Gastrocnemius medialis (tissue), 4 donors: Measurements from ENCODE around the gene APOL2. TPM values are rescaled to one million over a fixed set of nuclear protein-coding genes. Genes with fewer than 3 reads are reported as not detected.
"Not testable (repeated sequence)": the region's sequence is repeated elsewhere in the genome, so short reads cannot be mapped to it uniquely, and the experiment has no call there.

Experiments
- ATAC-seq, 2 donors: fragments of 150-250 bp; one replicate each; pipeline ENCODE4 v1.9.1; 2016
- DNase-seq, 2 donors: peaks; one replicate each; pipeline ENCODE4 v3.0.0-alpha.2; 2019
- H3K27ac ChIP-seq, 4 donors: fragments of 200-600 bp; sonication (generic); 1 replicate in 1 of 4; 2 replicates in 3 of 4; pipeline ENCODE4 v1.5.1; 2016 to 2018; ENCODE audit warnings: mild to moderate bottlenecking in 2 of 4, moderate library complexity in 1 of 4
- H3K27me3 ChIP-seq, 3 donors: fragments of 200-600 bp; sonication (generic) in 2 of 3; 1 replicate in 1 of 3; 2 replicates in 2 of 3; pipeline versions ENCODE4 v1.5.1 to v1.6.0; 2016 to 2019; ENCODE audit warnings: mild to moderate bottlenecking in 1 of 3, moderate library complexity in 1 of 3
- H3K36me3 ChIP-seq, 2 donors: fragments of 200-600 bp; sonication (generic) in 1 of 2; one replicate each; pipeline ENCODE4 v1.5.1; 2017 to 2018
- H3K4me1 ChIP-seq, 2 donors: fragments of 200-600 bp; sonication (generic) in 1 of 2; one replicate each; pipeline ENCODE4 v1.5.1; 2016 to 2017; ENCODE audit warnings: mild to moderate bottlenecking in 2 of 2
- H3K4me3 ChIP-seq, 4 donors: fragments of 200-600 bp; sonication (generic) in 3 of 4; 1 replicate in 1 of 4; 2 replicates in 3 of 4; pipeline ENCODE4 v1.5.1; 2016 to 2019; ENCODE audit warnings: mild to moderate bottlenecking in 2 of 4
- H3K9me3 ChIP-seq, 3 donors: fragments of 200-600 bp; sonication (generic) in 2 of 3; 1 replicate in 1 of 3; 2 replicates in 2 of 3; pipeline ENCODE4 v1.5.1; 2016 to 2019
- POLR2A ChIP-seq, 2 donors: fragments of 450-650 bp; IDR thresholded peaks; one replicate each; pipeline ENCODE4 v1.6.1; 2017; ENCODE audit warnings: antibody characterized with exemption in 2 of 2, mild to moderate bottlenecking in 2 of 2, moderate library complexity in 2 of 2
- in situ Hi-C, 4 donors: fragments of 200-750 bp; cut with MboI; loops; one replicate each; pipeline versions ENCODE4 v1.15.0 to v1.8.0; 2017; ENCODE audit warnings: low sequenced_read_pairs in 4 of 4
- intact Hi-C: fragments of 100-400 bp; cut with DNase I; formaldehyde crosslinking; loops from one replicate; pipeline ENCODE4 v1.15.1; 2023; ENCODE audit warnings: low total_unique reads
- total RNA-seq, 4 donors: library from RNA; depleted of rRNA; stranded (reverse); fragments of >200 nt; gene quantifications; one replicate each; pipeline versions ENCODE4 v1.1.0 to v1.2.3, GENCODE V29; 2016
- TF ChIP-seq, protein P1 (sequence below), 5 experiments: fragments of 450-650 bp in 3 of 5; fragments of 200-600 bp in 2 of 5; sonication (generic) in 2 of 5; IDR thresholded peaks in 4 of 5; conservative IDR thresholded peaks in 1 of 5; 1 replicate in 4 of 5; 2 replicates in 1 of 5; pipeline ENCODE4 v1.5.1; 2016 to 2019; ENCODE audit warnings: antibody characterized with exemption in 5 of 5, mild to moderate bottlenecking in 3 of 5, moderate library complexity in 3 of 5

Gene APOL2
- total RNA-seq, 4 donors from 2014 or later = 8.7 to 25.5 (median 20.9) TPM

GRCh38 chr22:36267058-36267457 lies 27.7 kb upstream of the APOL2 start:
- no peak overlapping the region for H3K4me3 ChIP-seq
- H3K9me3 ChIP-seq = no peaks in the 10 kb centered on the region
- intact Hi-C loops (no loop called here), in situ Hi-C loops (no loop called here)
- ATAC-seq = no peak
- no peak overlapping the region for H3K27ac ChIP-seq
- no peaks in the 10 kb centered on the region for H3K27me3 ChIP-seq
- no peaks in the 10 kb centered on the region for H3K4me1 ChIP-seq
- TF ChIP-seq, protein P1, sequence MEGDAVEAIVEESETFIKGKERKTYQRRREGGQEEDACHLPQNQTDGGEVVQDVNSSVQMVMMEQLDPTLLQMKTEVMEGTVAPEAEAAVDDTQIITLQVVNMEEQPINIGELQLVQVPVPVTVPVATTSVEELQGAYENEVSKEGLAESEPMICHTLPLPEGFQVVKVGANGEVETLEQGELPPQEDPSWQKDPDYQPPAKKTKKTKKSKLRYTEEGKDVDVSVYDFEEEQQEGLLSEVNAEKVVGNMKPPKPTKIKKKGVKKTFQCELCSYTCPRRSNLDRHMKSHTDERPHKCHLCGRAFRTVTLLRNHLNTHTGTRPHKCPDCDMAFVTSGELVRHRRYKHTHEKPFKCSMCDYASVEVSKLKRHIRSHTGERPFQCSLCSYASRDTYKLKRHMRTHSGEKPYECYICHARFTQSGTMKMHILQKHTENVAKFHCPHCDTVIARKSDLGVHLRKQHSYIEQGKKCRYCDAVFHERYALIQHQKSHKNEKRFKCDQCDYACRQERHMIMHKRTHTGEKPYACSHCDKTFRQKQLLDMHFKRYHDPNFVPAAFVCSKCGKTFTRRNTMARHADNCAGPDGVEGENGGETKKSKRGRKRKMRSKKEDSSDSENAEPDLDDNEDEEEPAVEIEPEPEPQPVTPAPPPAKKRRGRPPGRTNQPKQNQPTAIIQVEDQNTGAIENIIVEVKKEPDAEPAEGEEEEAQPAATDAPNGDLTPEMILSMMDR (IDR thresholded peaks at IDR 0.05 in 4 of 5, conservative IDR thresholded peaks at IDR 0.05 in 1 of 5) = no peak
- TF ChIP-seq POLR2A (IDR thresholded peaks at IDR 0.05) = no peak
- H3K36me3 ChIP-seq = peaks cover 0 to 4% of the 10 kb centered on the region in 2 donors
- DNase-seq = peak in 1 of 2 donors; percentile 5

DNA sequence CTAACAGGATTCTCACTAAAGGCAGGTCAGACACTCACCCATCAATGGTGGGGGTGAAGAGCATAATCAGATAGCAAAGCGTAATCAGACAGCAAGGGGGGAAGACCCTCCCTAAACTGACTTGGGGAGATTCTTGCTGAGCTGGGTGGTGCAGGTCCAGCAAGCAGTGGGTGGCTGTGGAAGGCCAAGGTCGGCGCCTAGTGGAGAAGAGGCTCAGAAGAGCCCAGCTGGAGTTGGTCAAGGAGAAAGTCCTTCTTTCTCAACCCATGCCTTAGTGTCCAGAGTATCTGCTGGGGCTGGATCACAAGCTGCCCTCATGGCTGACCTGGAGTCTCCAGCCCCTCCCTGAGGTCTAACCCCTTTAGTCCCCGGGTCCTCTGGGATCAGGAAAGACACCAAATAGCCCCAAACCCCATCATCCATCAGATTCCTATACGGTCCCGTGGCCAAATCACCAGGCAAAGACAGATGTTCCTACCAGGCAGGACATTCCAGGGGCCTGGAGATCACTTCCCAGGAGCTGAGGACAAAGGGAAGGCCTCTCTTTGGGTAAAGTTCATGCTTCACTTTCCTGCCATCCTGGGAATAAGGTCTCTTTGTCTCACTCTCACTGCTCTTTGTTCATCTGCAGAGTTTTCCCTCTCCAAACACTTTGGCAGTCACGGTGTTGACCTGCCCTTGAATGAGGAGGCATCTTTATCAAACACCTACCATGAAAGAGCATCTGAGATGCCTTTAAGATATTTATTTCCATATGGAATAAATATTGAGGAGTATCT lies 24.7 kb upstream of the APOL2 start:
- H3K36me3 ChIP-seq, in situ Hi-C loops, H3K9me3 ChIP-seq, H3K27me3 ChIP-seq, H3K4me1 ChIP-seq, intact Hi-C loops, ATAC-seq, H3K4me3 ChIP-seq: not testable (repeated sequence)
- peak overlapping the region in 3 of 4 donors; percentile 14 to 46 (median 23) for H3K27ac ChIP-seq
- peak in 1 of 2 donors; percentile 6 for DNase-seq

DNA sequence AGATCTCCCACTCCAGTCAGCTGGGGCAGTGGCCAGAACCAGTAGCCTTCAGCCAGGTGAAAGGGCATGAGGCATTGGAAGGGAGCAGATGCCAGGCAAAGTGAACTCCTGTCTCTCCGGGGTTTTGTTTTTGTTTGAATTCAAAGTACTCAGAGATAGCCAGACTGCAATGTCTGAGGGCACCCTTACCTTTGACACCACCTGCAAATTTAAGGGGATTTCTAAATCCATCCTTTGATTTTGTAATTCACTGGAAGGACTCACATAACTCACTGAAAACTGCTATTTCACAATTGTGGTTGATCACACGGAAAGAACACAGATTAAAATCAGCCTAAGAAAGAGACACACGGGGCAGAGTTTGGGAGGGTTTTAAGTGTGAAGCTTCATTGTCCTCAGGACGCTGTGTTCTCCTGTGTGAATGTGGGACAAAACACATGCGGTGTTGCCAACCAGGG lies 23.9 kb upstream of the APOL2 start:
- H3K4me1 ChIP-seq, H3K9me3 ChIP-seq, H3K4me3 ChIP-seq, H3K36me3 ChIP-seq, in situ Hi-C loops, intact Hi-C loops, H3K27me3 ChIP-seq, H3K27ac ChIP-seq: not testable (repeated sequence)
- ATAC-seq (peak; percentile 62 to 74), DNase-seq (peak in 1 of 2 donors; percentile 23)

DNA sequence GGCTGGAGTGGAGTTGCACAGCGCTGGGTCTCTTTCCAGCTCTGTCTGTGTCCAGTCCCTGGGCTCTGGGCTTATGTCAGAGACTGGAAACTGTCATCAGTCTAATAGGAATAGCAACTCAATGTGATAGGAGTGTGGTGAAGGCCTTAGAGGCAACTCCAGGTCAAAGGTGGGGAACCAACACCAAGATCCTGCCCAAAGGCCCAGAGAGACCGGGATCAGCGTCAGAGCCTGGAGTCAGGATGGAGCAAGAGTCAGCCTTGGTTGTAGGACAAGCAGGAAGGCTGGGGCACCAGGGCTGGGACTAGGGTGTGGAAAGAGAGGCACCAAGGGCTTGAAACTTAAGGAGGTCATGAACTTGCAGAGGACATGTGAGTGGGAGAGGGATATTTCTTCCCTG lies 23.0 kb upstream of the APOL2 start:
- H3K27ac ChIP-seq, H3K4me1 ChIP-seq, H3K9me3 ChIP-seq, H3K36me3 ChIP-seq, ATAC-seq, H3K27me3 ChIP-seq, intact Hi-C loops, H3K4me3 ChIP-seq, in situ Hi-C loops: not testable (repeated sequence)
- DNase-seq = peak in 1 of 2 donors; percentile 7

DNA sequence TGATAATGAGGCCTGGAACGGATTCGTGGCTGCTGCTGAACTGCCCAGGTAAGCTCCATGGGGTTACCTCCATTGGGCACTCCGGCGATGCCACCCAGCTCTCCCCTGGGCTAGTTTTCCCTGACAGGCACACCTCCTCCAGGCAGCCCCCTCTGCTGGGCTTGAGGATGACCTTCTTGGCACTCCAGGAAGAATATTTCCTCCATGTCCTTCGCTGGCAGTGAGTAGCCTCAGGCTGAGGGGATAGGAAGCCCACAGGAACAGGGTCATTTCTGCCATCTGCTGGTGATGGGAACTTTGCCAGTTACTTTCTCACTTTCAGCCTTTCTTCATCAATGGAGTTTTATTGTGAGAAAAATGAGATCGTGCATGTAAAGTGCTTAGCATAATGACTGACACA lies 22.3 kb upstream of the APOL2 start:
- H3K36me3 ChIP-seq = not testable (repeated sequence)

DNA sequence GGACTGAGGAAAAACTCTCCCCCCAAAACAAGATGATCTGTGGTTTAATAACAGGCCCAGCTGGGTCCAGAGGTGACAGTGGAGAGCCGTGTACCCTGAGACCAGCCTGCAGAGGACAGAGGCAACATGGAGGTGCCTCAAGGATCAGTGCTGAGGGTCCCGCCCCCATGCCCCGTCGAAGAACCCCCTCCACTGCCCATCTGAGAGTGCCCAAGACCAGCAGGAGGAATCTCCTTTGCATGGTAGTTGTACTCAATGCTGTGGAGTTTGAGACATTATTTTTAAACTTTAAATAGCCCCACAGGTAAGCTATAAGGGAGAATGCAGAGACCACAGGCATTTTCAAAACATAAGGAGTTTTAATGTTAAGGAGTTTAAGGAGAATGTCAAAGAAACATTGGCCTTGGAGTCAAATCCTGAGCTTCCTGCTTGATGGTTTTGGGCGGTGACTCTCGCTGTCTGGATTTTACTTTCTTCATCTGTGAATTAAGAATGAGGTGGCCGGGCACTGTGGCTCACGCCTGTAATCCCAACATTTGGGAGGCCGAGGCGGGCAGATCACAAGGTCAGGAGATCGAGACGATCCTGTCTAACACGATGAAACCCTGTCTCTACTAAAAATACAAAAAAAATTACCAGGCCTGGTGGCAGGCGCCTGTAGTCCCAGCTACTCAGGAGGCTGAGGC lies 20.4 kb upstream of the APOL2 start:
- H3K9me3 ChIP-seq = no peaks in the 10 kb centered on the region
- peak overlapping the region; percentile 33 to 55 (median 50) for H3K27ac ChIP-seq
- intact Hi-C loops (no loop called here), in situ Hi-C loops (no loop called here)
- peaks cover under 1 to 5% of the 10 kb centered on the region in 2 donors for H3K4me1 ChIP-seq
- no peaks in the 10 kb centered on the region for H3K36me3 ChIP-seq
- ATAC-seq = no peak
- H3K4me3 ChIP-seq = no peak overlapping the region
- H3K27me3 ChIP-seq = no peaks in the 10 kb centered on the region
- TF ChIP-seq, protein P1 (IDR thresholded peaks at IDR 0.05 in 4 of 5, conservative IDR thresholded peaks at IDR 0.05 in 1 of 5) = no peak
- TF ChIP-seq POLR2A (IDR thresholded peaks at IDR 0.05) = no peak
- DNase-seq = no peak

More for the DNA sequence above, 22.3 kb upstream of the APOL2 start:
- intact Hi-C loops, H3K4me1 ChIP-seq, H3K27ac ChIP-seq, in situ Hi-C loops, DNase-seq, H3K4me3 ChIP-seq, H3K9me3 ChIP-seq, ATAC-seq, H3K27me3 ChIP-seq: not testable (repeated sequence)
